GM19023 (cell line): ENCODE data around the gene AMMECR1.

Source experiments
- ATAC-seq: cut with Tn5 transposase; IDR thresholded peaks from one replicate; pipeline ENCODE4 v1.9.1; 2021; ENCODE audit warnings: mild to moderate bottlenecking, moderate library complexity; ENCODE audit not compliant: unreplicated experiment

The AMMECR1 gene

GRCh38 chrX:110214684-110215083 is 103.2 kb downstream of the AMMECR1 start:
- ATAC-seq = no peak

GRCh38 chrX:110213183-110213582 is 104.7 kb downstream of the AMMECR1 start:
- ATAC-seq = no peak

- no peak for ATAC-seq
Observed at GRCh38 chrX:110212299-110212698, 105.6 kb downstream of the AMMECR1 start.

GRCh38 chrX:110211340-110211739 is 106.5 kb downstream of the AMMECR1 start:
- ATAC-seq = no peak

GRCh38 chrX:110210417-110211139 is 107.3 kb downstream of the AMMECR1 start:
- ATAC-seq = no peak

- ATAC-seq = no peak
Observed at GRCh38 chrX:110208092-110208491, 109.8 kb downstream of the AMMECR1 start.

- ATAC-seq = no peak
Observed at GRCh38 chrX:110204986-110205385, 112.9 kb downstream of the AMMECR1 start.

GRCh38 chrX:110201799-110202198 is 116.1 kb downstream of the AMMECR1 start:
- no peak for ATAC-seq

- ATAC-seq = no peak
Observed at GRCh38 chrX:110194977-110195376, 122.9 kb downstream of the AMMECR1 start.

GRCh38 chrX:110192516-110192915 is 125.4 kb downstream of the AMMECR1 start:
- ATAC-seq = no peak

- ATAC-seq = no peak
Observed at GRCh38 chrX:110188701-110189558, 129.0 kb downstream of the AMMECR1 start.

GRCh38 chrX:110183314-110183713 is 134.6 kb downstream of the AMMECR1 start:
- no peak for ATAC-seq

GRCh38 chrX:110182865-110183264 is 135.0 kb downstream of the AMMECR1 start:
- ATAC-seq = no peak

- ATAC-seq = no peak
Observed at GRCh38 chrX:110182362-110182761, 135.5 kb downstream of the AMMECR1 start.

GRCh38 chrX:110181459-110182137 is 136.3 kb downstream of the AMMECR1 start:
- ATAC-seq = no peak

GRCh38 chrX:110180928-110181310 is 137.0 kb downstream of the AMMECR1 start:
- peak; percentile 69 for ATAC-seq

- peak; percentile 22 for ATAC-seq
Observed at GRCh38 chrX:110180176-110180927, 137.5 kb downstream of the AMMECR1 start.

GRCh38 chrX:110178179-110178865 is 139.6 kb downstream of the AMMECR1 start:
- no peak for ATAC-seq

- no peak for ATAC-seq
Observed at GRCh38 chrX:110175696-110176095, 142.2 kb downstream of the AMMECR1 start.

- ATAC-seq = no peak
Observed at GRCh38 chrX:110175146-110175545, 142.7 kb downstream of the AMMECR1 start.
